Kidney tubule cell (primary cell): Measurements from ENCODE around the gene LPIN1.

Source experiments
- DNase-seq: peaks from one replicate; pipeline ENCODE4 v3.0.0-alpha.2; 2018; ENCODE audit warnings: low spot score

LPIN1 gene

GRCh38 chr2:11746376-11746806 is at the start of gene LPIN1:
Gene LPIN1 (plus strand): TSS chr2:11746632. CDS start chr2:11765542, 18,910 bp downstream.
- peak; percentile 90 for DNase-seq

- no peak for DNase-seq
Measured at GRCh38 chr2:11696736-11697102, 49.7 kb upstream of the LPIN1 start.

GRCh38 chr2:11697103-11697871 is 49.1 kb upstream of the LPIN1 start:
- peak; percentile 100 for DNase-seq

GRCh38 chr2:11698009-11698922 is 48.2 kb upstream of the LPIN1 start:
- DNase-seq = peak; percentile 37

GRCh38 chr2:11699686-11700670 is 46.5 kb upstream of the LPIN1 start:
- DNase-seq = peak; percentile 44

- peak; percentile 94 for DNase-seq
Measured at GRCh38 chr2:11701206-11701605, 45.2 kb upstream of the LPIN1 start.

GRCh38 chr2:11701751-11702301 is 44.6 kb upstream of the LPIN1 start:
- no peak for DNase-seq

- no peak for DNase-seq
Measured at GRCh38 chr2:11702946-11703345, 43.5 kb upstream of the LPIN1 start.

- peak; percentile 86 for DNase-seq
Measured at GRCh38 chr2:11703700-11704099, 42.7 kb upstream of the LPIN1 start.

GRCh38 chr2:11705063-11705462 is 41.4 kb upstream of the LPIN1 start:
- no peak for DNase-seq

- DNase-seq = no peak
Measured at GRCh38 chr2:11705711-11706110, 40.7 kb upstream of the LPIN1 start.

GRCh38 chr2:11708106-11708505 is 38.3 kb upstream of the LPIN1 start:
- peak; percentile 71 for DNase-seq

- no peak for DNase-seq
Measured at GRCh38 chr2:11709293-11709692, 37.1 kb upstream of the LPIN1 start.

- DNase-seq = peak; percentile 84
Measured at GRCh38 chr2:11710210-11710609, 36.2 kb upstream of the LPIN1 start.

- no peak for DNase-seq
Measured at GRCh38 chr2:11710632-11711353, 35.6 kb upstream of the LPIN1 start.

GRCh38 chr2:11711354-11711716 is 35.1 kb upstream of the LPIN1 start:
- DNase-seq = no peak

- no peak for DNase-seq
Measured at GRCh38 chr2:11711751-11712150, 34.7 kb upstream of the LPIN1 start.

- DNase-seq = no peak
Measured at GRCh38 chr2:11712866-11713265, 33.6 kb upstream of the LPIN1 start.

- DNase-seq = no peak
Measured at GRCh38 chr2:11713815-11714214, 32.6 kb upstream of the LPIN1 start.

- DNase-seq = no peak
Measured at GRCh38 chr2:11715987-11716652, 30.3 kb upstream of the LPIN1 start.
